Fibroblast of upper back skin (primary cell): Measurements from ENCODE around the gene DNM1.
"Not testable (repeated sequence)": the region's sequence is repeated elsewhere in the genome, so short reads cannot be mapped to it uniquely, and the experiment has no call there.

Source experiments
- DNase-seq: peaks from one replicate; pipeline ENCODE4 v3.0.0-alpha.2; 2013

Gene DNM1

DNA sequence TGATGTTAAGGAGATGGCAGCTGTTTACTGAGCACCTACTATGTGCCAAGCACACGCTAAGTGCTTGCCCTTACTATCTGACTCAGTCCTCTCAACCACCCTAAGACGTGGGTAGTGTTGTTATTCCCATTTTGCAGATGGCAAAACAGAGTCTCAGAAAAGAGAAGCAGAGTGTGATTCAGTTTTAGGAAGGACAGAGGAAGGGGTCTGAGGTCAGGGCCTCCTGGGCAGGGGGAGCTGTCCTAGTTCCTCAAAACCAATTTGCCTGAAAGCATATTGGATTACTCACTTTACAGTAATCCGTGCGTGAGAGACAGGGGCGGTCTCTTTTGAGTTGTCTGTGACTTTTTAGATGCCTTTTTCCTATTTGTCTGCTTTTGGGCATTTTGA lies 23.2 kb downstream of the DNM1 start:
- DNase-seq = no peak

- DNase-seq = not testable (repeated sequence)
Observed at GRCh38 chr9:128230897-128231296, 27.7 kb downstream of the DNM1 start.

DNA sequence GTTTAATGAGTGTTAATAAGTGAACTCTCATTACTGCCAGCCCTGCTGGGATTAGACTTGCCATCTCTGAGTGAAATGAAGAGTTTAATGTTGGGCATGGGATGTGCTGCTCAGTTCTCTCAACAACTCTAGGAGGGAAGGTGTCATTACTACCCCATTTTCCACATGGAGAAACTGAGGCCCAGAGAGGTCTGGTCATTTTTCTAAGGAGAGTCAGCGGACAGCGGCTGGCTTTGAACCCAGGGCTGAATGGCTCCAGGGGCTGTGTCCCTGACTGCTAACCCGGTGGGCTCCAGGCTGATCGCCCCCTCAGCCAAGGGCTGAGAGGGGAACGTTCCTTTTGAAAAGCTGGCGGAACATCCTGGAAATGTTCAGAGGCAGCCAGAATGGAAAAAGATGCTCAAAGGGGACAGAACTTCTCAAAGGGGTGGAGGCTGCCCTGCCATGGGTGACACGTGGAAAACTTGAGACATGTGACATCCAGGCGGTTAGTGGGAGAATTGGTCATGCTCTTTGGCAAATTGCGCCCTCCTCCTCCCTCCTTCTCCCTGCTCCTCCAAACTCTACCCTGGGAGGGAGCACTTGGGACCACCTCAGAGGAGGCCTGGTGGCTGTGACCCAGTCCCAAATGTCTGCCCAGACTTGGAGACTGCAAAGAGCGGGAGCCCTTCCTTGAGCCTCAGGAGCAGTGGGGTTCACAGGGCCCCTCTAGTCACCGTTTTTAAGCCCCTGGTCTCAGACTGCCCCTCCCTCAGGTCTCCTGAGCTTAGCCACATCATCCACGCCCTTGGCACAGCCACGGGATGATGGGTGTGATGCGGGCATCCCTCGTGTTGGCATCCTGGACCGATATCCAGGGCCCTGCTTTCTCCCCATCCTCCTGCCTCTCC lies 28.7 kb downstream of the DNM1 start:
- DNase-seq = no peak

GRCh38 chr9:128232528-128233428 lies 29.6 kb downstream of the DNM1 start:
- no peak for DNase-seq

DNA sequence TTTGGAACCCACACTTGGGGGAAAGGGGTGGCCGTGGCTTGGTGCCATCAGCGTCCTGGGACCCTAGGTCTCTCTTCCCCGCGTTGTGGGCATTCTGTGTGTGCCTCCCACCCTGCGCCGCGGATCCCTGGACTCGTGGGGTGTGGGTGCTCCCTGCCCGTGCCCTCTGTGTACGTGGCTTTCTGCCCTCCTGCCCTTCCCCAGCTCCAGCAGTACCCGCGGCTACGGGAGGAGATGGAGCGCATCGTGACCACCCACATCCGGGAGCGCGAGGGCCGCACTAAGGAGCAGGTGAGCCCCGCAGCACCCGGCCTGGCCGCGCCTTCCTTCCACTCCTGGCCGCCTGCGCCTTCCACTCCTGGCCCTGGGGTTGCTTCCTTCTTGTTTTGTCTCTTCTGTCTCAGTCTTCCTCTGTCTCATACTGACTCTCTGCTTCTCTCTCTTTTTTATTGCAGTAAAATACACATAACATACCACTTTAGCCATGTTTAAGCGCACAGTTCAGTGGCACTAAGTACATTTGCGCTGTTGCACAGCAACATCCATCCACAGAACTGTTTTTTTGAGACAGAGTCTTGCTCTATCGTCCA lies 30.7 kb downstream of the DNM1 start:
- DNase-seq = no peak

GRCh38 chr9:128242124-128242523 lies 38.9 kb downstream of the DNM1 start:
- DNase-seq = no peak

DNA sequence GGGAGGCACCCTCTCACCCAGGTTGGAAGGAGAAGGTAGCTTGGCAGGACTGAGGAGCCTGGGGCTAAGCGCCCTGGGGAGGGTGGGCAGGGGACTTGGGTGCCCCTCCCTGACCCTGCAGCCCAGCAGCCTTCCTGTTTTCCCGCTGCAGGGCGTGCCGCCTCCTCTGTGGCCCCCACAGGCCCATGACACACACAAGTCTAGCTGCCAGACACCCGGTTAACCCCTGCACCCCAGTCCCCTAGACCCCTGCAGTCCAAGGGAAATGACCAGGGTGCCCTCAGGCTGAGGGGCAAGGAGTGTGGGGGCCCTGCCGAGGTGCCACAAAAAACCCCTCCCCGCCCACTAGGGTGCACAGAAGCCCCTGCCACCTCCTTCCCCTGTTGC lies 39.6 kb downstream of the DNM1 start:
- peak; percentile 19 for DNase-seq

DNA sequence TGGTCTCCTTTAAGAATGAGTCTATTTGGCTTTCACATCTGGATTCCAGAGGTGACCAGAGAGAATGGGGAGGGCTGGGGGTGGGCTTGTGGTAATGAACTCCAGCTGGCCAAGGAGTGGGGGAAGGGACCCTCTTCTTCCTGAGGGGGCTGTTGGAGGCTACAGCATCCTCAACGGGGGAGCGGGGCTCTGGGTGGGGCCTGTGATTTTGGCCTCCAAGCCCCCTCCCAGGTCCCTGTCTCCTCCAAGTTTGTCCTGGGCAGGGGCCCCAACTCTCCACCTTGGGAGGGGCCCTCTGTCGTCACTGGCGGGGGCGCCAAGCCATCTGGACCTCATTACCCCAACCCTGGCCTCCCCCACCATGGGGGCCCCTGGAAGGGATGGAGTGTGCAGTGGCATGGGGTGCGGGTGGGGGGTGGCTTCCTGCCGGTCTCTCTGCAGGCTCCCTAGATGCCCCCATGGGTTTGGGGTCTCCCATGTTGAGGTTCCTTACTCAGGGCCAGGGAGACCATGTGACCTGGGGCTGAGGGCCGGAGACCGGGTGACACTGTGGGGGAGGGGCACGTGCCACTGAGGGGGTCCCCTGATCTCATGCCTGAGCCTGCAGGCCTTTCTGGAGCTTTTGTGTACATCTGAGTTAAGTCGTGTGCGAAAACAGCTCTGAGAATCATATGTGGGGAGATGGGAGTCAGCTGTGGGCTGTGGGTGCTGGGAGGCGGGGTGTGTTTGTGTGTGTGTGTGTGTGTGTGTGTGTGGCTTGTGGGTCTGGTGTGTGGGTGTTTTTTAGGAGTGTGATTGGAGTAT lies 40.2 kb downstream of the DNM1 start:
- peak; percentile 77 for DNase-seq

DNA sequence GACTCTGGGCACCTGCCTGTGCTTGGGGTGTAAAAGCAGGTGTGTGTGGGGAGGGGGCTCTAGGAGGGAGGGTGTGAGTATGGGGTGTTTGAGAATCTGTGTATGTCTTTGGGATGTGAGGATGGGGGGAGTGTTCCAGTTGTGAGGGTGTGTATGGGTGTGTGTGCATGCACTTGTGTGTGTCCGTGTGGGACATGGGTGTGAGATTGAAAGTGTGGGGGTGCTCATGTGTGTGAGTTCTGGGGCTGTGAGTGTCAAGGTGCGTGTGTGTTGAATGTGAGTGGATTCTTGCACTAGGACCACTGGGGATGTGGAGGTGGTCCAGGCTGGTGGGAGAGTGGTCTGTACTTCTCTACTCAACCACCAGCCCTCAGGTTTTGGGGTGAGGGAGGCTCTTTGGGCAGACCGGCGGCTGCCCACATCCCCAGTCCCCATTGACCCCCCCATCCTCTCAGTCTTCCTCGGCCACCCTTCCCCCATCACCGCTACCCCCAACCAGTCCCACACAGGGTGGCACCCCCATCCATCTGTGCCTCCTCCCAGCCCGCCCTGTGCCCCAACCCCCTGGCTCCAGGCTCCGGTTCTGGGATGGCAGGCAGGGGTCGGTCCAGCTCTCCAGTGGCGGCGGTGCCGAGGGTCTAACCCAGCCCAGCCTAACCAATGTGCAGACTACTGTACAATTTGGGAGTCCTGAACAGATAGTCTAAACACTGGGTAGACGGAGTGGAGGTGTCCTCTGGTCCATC lies 41.1 kb downstream of the DNM1 start:
- peak; percentile 16 for DNase-seq

DNA sequence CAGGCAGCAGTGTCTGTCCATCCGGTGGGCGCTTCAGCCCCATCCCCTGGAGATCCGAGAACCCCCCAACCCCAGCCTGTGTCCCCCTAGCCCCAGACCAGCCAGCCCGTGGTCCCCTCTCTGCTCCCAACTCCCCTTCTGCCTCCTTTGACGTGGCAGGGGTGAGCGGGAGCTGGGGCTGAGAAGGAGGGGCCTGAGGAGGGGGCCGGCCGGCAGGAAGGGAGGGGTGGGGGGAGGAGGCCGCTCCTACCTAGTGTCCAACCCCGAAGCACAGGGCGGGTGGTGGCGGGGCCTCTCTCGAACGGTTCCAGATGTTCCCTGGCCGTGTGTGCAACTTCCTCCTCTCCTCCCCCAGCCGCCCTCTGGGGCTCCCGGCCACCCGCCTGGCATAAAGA lies 41.7 kb downstream of the DNM1 start:
- peak; percentile 96 for DNase-seq

GRCh38 chr9:128245421-128246151 lies 42.4 kb downstream of the DNM1 start:
- DNase-seq = peak; percentile 88

DNA sequence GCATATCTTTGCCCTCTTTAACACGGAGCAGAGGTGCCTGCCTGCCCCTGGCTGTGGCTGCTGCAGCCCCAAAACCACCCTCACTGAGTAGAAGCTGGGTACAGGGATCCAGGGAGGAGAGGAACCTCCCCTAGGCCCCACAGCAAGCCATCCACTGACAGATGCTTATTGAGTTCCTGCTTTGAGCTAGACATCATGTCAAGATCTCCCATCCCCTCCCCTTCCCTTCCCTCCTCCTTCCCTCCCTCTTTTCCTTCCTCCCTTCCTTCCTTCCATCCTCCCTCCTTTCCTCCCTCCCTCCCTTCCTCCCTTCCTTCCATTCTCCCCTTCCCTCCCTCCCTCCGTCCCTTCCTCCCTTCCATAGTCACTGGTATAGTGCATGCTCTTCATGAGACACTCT lies 43.3 kb downstream of the DNM1 start:
- DNase-seq = no peak

- no peak for DNase-seq
Observed at GRCh38 chr9:128247226-128247803, 44.1 kb downstream of the DNM1 start.

DNA sequence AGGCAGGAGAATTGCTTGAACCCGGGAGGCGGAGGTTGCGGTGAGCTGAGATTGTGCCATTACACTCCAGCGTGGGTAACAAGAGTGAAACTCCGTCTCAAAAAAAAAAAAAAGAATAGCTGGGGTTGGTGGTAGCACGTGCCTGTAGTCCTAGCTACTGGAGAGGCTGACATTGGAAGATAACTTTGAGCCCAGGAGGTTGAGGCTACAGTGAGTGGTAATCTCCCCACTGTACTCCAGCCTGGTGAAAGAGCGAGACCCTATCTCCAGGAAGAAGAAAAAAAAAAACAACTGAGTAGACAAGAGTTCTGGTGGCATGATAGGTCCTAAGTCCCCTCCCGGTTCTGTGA lies 46.4 kb downstream of the DNM1 start:
- no peak for DNase-seq

DNA sequence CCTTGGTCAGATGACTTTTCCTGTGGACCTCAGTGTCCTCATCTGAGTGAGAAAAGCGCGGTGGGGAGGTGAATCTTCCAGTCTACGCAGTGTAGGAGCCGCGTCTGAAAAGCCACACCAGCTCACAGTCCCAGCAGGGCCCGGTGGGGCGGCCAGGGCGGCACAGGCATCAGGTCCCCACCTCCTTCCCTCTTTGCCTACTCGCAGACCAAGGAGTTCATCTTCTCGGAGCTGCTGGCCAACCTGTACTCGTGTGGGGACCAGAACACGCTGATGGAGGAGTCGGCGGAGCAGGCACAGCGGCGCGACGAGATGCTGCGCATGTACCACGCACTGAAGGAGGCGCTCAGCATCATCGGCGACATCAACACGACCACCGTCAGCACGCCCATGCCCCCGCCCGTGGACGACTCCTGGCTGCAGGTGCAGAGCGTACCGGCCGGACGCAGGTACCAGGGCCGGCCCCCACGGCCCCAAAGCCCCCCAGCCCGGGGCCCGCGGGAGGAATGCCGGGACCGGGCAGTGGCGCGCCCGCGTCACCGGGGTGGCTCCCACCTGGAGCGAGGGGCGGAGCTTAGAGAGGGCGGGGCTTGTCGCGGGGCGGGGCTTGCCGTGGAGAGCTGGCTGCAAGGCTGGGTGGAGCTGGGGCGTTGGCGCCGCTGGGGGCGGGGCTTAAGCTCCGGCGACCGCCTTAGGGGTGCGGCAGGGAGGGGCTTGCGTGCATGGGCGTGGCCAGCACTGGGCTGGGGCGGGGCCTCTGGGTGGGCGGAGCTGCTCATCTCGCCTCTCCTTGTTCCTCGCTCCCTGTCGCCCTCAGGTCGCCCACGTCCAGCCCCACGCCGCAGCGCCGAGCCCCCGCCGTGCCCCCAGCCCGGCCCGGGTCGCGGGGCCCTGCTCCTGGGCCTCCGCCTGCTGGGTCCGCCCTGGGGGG lies 47.0 kb downstream of the DNM1 start:
- DNase-seq = peak; percentile 39

GRCh38 chr9:128250839-128251731 lies 47.9 kb downstream of the DNM1 start:
- no peak for DNase-seq

- no peak for DNase-seq
Observed at GRCh38 chr9:128251732-128252100, 48.5 kb downstream of the DNM1 start.

- no peak for DNase-seq
Observed at GRCh38 chr9:128252317-128253139, 49.3 kb downstream of the DNM1 start.
